H1 (cell line): ENCODE measurements around the gene NDUFA8. TPM values are rescaled to one million over a fixed set of nuclear protein-coding genes. Genes with fewer than 3 reads are reported as not detected.

Experiments used
- CTCF ChIA-PET: fragments of 300-600 bp; sonication (Branson Sonifier 250); formaldehyde crosslinking; loops from one replicate; lab custom pipeline; 2021; ENCODE audit not compliant: partially characterized antibody; lab: Charles Lee
- POLR2A ChIA-PET: fragments of 300-600 bp; sonication (Branson Sonifier 250); formaldehyde crosslinking; loops from one replicate; lab custom pipeline; 2021; ENCODE audit warnings: inconsistent platforms; ENCODE audit not compliant: partially characterized antibody; lab: Charles Lee
- DNase-seq, 2 experiments: peaks; one replicate each; pipeline versions ENCODE4 v3.0.0 to v3.0.0-alpha.2; 2010 to 2022; ENCODE audit warnings: low spot score in 2 of 2, low read depth in 1 of 2, mixed read lengths in 1 of 2
- FAIRE-seq: peaks from 2 replicates; lab custom pipeline; 2011; peaks lifted over from hg19 to GRCh38; lab: Jason Lieb, UNC
- H2AFZ ChIP-seq: 2 replicates; pipeline ENCODE4 v1.8.1; 2012; ENCODE audit warnings: low read length, inconsistent platforms
- H2AK5ac ChIP-seq: 2 replicates; pipeline ENCODE4 v1.6.1; 2013; ENCODE audit warnings: low read depth, low read length
- H2BK120ac ChIP-seq: replicated peaks from 2 replicates; pipeline ENCODE3; 2013; ENCODE audit warnings: low read depth, low read length, inconsistent platforms
- H2BK12ac ChIP-seq: 2 replicates; pipeline ENCODE4 v1.6.1; 2013; ENCODE audit warnings: low read depth, low read length
- H2BK15ac ChIP-seq: 2 replicates; pipeline ENCODE4 v1.6.1; 2013; ENCODE audit warnings: low read length
- H2BK20ac ChIP-seq: 2 replicates; pipeline ENCODE4 v1.6.1; 2013; ENCODE audit warnings: low read length
- H2BK5ac ChIP-seq: 2 replicates; pipeline ENCODE4 v1.6.1; 2013; ENCODE audit warnings: low read depth, low read length
- H3K14ac ChIP-seq: 2 replicates; pipeline ENCODE4 v1.6.1; 2013; ENCODE audit warnings: inconsistent platforms; ENCODE audit not compliant: insufficient read length
- H3K18ac ChIP-seq: 2 replicates; pipeline ENCODE4 v1.6.1; 2013; ENCODE audit warnings: low read length; ENCODE audit errors: extremely low read depth
- H3K23ac ChIP-seq: 2 replicates; pipeline ENCODE4 v1.6.1; 2013; ENCODE audit warnings: inconsistent platforms; ENCODE audit not compliant: insufficient read length
- H3K23me2 ChIP-seq: 2 replicates; pipeline ENCODE4 v1.6.1; 2013; ENCODE audit warnings: low read depth, low read length
- H3K27ac ChIP-seq: 2 replicates; pipeline ENCODE4 v1.6.1; 2011; ENCODE audit warnings: low read depth, low read length, inconsistent platforms
- H3K27me3 ChIP-seq, 4 experiments: replicated peaks in 1 of 4; 1 replicate in 1 of 4; 2 replicates in 3 of 4; pipeline versions ENCODE4 v1.6.1 to v1.8.1; 2011 to 2013; ENCODE audit warnings: low read length in 3 of 4, mild to moderate bottlenecking in 3 of 4, inconsistent platforms in 2 of 4, mixed read lengths in 2 of 4, moderate library complexity in 1 of 4; ENCODE audit not compliant: control insufficient read depth in 3 of 4, insufficient read depth in 3 of 4; ENCODE audit errors: extremely low read depth in 1 of 4
- H3K36me3 ChIP-seq, 4 experiments: 2 replicates each; pipeline versions ENCODE4 v1.6.1 to v1.8.1; 2011 to 2013; ENCODE audit warnings: mild to moderate bottlenecking in 4 of 4, low read length in 3 of 4, moderate library complexity in 2 of 4, control low read depth in 1 of 4, inconsistent platforms in 1 of 4; ENCODE audit not compliant: insufficient read depth in 4 of 4, control insufficient read depth in 2 of 4
- H3K4ac ChIP-seq: replicated peaks from 2 replicates; pipeline ENCODE3; 2013; ENCODE audit warnings: low read length, low read depth, mixed read lengths, inconsistent platforms; ENCODE audit not compliant: insufficient read length
- H3K4me1 ChIP-seq, 4 experiments: replicated peaks in 1 of 4; 1 replicate in 1 of 4; 2 replicates in 3 of 4; pipeline versions ENCODE4 v1.6.1 to v1.8.1; 2011 to 2013; ENCODE audit warnings: low read length in 3 of 4, inconsistent platforms in 2 of 4, mixed read lengths in 1 of 4; ENCODE audit not compliant: insufficient read depth in 4 of 4, control insufficient read depth in 3 of 4
- H3K4me2 ChIP-seq, 2 experiments: 2 replicates each; pipeline versions ENCODE4 v1.6.1 to v1.8.1; 2011 to 2013; ENCODE audit warnings: low read depth in 2 of 2, low read length in 2 of 2, control low read depth in 1 of 2, inconsistent platforms in 1 of 2, mild to moderate bottlenecking in 1 of 2; ENCODE audit not compliant: insufficient read depth in 1 of 2
- H3K4me3 ChIP-seq, 4 experiments: fragments of 200-600, 300-600 bp in 1 of 4; sonication (generic), shearing (Covaris generic), sonication (Bioruptor Twin) in 1 of 4; 2 replicates each; pipeline versions ENCODE4 v1.5.1 to v1.8.1; 2011 to 2016; ENCODE audit warnings: low read length in 4 of 4, low read depth in 3 of 4, control low read depth in 2 of 4, inconsistent platforms in 2 of 4, mild to moderate bottlenecking in 2 of 4, mixed read lengths in 1 of 4, moderate library complexity in 1 of 4; ENCODE audit not compliant: insufficient read depth in 2 of 4; ENCODE audit errors: extremely low read depth in 1 of 4
- H3K56ac ChIP-seq: replicated peaks from 2 replicates; pipeline ENCODE3; 2013; ENCODE audit warnings: low read depth, mild to moderate bottlenecking, mixed read lengths, low read length, inconsistent platforms; ENCODE audit not compliant: insufficient read length
- H3K79me1 ChIP-seq: 2 replicates; pipeline ENCODE4 v1.6.1; 2013; ENCODE audit warnings: low read depth, low read length, control low read depth
- H3K79me2 ChIP-seq, 2 experiments: 2 replicates each; pipeline versions ENCODE4 v1.6.1 to v1.8.1; 2012 to 2013; ENCODE audit warnings: low read length in 2 of 2, mild to moderate bottlenecking in 2 of 2, inconsistent platforms in 1 of 2; ENCODE audit not compliant: insufficient read depth in 2 of 2, control insufficient read depth in 1 of 2
- H3K9ac ChIP-seq, 4 experiments: replicated peaks in 1 of 4; 1 replicate in 1 of 4; 2 replicates in 3 of 4; pipeline versions ENCODE4 v1.6.1 to v1.8.1; 2011 to 2013; ENCODE audit warnings: low read depth in 3 of 4, low read length in 3 of 4, control low read depth in 2 of 4, mild to moderate bottlenecking in 2 of 4, moderate library complexity in 2 of 4, inconsistent platforms in 1 of 4; ENCODE audit errors: extremely low read depth in 1 of 4
- H3K9me3 ChIP-seq, 2 experiments: 2 replicates each; pipeline versions ENCODE4 v1.6.1 to v1.8.1; 2012 to 2013; ENCODE audit warnings: mild to moderate bottlenecking in 2 of 2, moderate library complexity in 2 of 2, control low read depth in 1 of 2, inconsistent platforms in 1 of 2, low read depth in 1 of 2, low read length in 1 of 2, mixed read lengths in 1 of 2; ENCODE audit not compliant: insufficient read depth in 2 of 2
- H4K20me1 ChIP-seq, 2 experiments: replicated peaks in 1 of 2; 2 replicates each; pipeline versions ENCODE3 to v1.8.1; 2011 to 2013; ENCODE audit warnings: inconsistent platforms in 2 of 2, low read length in 2 of 2, mild to moderate bottlenecking in 1 of 2; ENCODE audit not compliant: insufficient read depth in 2 of 2, control insufficient read depth in 1 of 2
- H4K5ac ChIP-seq: 2 replicates; pipeline ENCODE4 v1.6.1; 2013; ENCODE audit warnings: low read length, low read depth, mixed read lengths, inconsistent platforms; ENCODE audit not compliant: insufficient read length
- H4K8ac ChIP-seq: 2 replicates; pipeline ENCODE4 v1.8.0; 2013; ENCODE audit warnings: mild to moderate bottlenecking, moderate library complexity, low read length, inconsistent platforms; ENCODE audit not compliant: insufficient read depth; ENCODE audit errors: extremely low read depth
- H4K91ac ChIP-seq: replicated peaks from 2 replicates; pipeline ENCODE3; 2013; ENCODE audit warnings: low read length, mixed read lengths, inconsistent platforms; ENCODE audit not compliant: insufficient read length
- POLR2A ChIP-seq, 2 experiments: IDR thresholded peaks; 1 replicate in 1 of 2; 2 replicates in 1 of 2; pipeline ENCODE4 v1.6.1; 2011; ENCODE audit warnings: low read depth in 2 of 2, low read length in 2 of 2, mild to moderate bottlenecking in 2 of 2; ENCODE audit errors: control extremely low read depth in 1 of 2
- SRF ChIP-seq: IDR thresholded peaks from 2 replicates; pipeline ENCODE4 v1.6.1; 2011; ENCODE audit warnings: mild to moderate bottlenecking, low read depth, low read length, moderate library complexity
- WGBS, 2 experiments: shearing (Covaris generic) in 1 of 2; methylation state at CpG; one replicate each; pipeline versions ENCODE4 v1.1.6 to v1.1.7; 2013 to 2015; ENCODE audit warnings: low lambda C conversion rate in 2 of 2, mixed read lengths in 2 of 2, inconsistent platforms in 1 of 2, low coverage in 1 of 2, missing lambda C conversion rate in 1 of 2; ENCODE audit not compliant: insufficient replicate concordance in 2 of 2, insufficient coverage in 1 of 2, insufficient read length in 1 of 2; ENCODE audit errors: extremely low coverage in 1 of 2, missing lambda C conversion rate in 1 of 2; 5-methylcytosine and 5-hydroxymethylcytosine counted together
- polyA plus RNA-seq, 7 experiments: library from polyadenylated mRNA; depleted of rRNA in 3 of 7; stranded (reverse) in 5 of 7; unstranded in 2 of 7; fragments of >200 nt in 5 of 7; fragments of 200-250 nt in 2 of 7; gene quantifications; 1 replicate in 5 of 7; 2 replicates in 1 of 7; 4 replicates in 1 of 7; pipeline versions ENCODE4 v1.2.1 to v1.2.3, GENCODE V29; 2011 to 2013; ENCODE audit warnings: missing spikeins in 2 of 7, mixed read lengths in 2 of 7
- total RNA-seq: library from RNA; stranded (reverse); fragmentation: NEBNext Ultra II Directional; extraction: Animal tissue kit (Norgen Biotek cat#: 25700); gene quantifications from 2 replicates; pipeline ENCODE4 v1.2.1, GENCODE V29; 2021

NDUFA8 gene
- total and polyA plus RNA-seq, 2 of the 8 experiments (the other 6 are each of a cell fraction or from before 2014, with no cell fraction given) = 61.0 to 73.8 TPM

GRCh38 chr9:122140368-122141193, 19.0 kb downstream of the NDUFA8 start:
- Histone ChIP-seq H3K56ac (no peak overlapping the region), H3K23ac (no peak overlapping the region)
- POLR2A ChIA-PET = no interaction called here

More at GRCh38 chr9:122140368-122141193, 19.0 kb downstream of the NDUFA8 start:
- Histone ChIP-seq H4K91ac (no peak overlapping the region), H2AK5ac (no peak overlapping the region), H3K79me1 (no peaks in the 10 kb centered on the region), H3K18ac (no peak overlapping the region), H3K4me1 (peaks cover 0 to 4% (median 0%) of the 10 kb centered on the region in 4 experiments; a peak in 1 of 7 replicates), H2AFZ (no peak overlapping the region), H3K27me3 (no peaks in the 10 kb centered on the region), H3K79me2 (no peaks in the 10 kb centered on the region), H4K8ac (no peak overlapping the region), H3K4me2 (no peak overlapping the region), H4K5ac (no peak overlapping the region), H3K14ac (no peak overlapping the region), H2BK20ac (no peak overlapping the region), H3K36me3 (peaks cover 2 to 18% (median 5%) of the 10 kb centered on the region in 4 experiments; a peak in 5 of 8 replicates), H3K27ac (no peak overlapping the region), H3K23me2 (no peaks in the 10 kb centered on the region), H3K9ac (no peak overlapping the region), H2BK5ac (no peak overlapping the region), H4K20me1 (peaks cover 0 to 2% of the 10 kb centered on the region in 2 experiments), H2BK12ac (no peak overlapping the region), H3K4me3 (no peak overlapping the region), H3K4ac (no peak overlapping the region), H2BK15ac (no peak overlapping the region), H3K9me3 (no peaks in the 10 kb centered on the region), H2BK120ac (no peak overlapping the region)
- CTCF ChIA-PET = interaction anchor here (0.8 to 9.9 kb wide), 6 partner anchors 11 to 210 kb away, joined by 3 to 152 read pairs (median 3); no protein-coding TSS in a partner anchor
- 80% methylated on average over 8 of the region's 8 CpGs; no CpG with 5 or more reads in 1 of the 2 experiments for WGBS, 2 experiments
- FAIRE-seq (no peak), DNase-seq (no peak)
- no peak for TF ChIP-seq POLR2A (IDR thresholded peaks at IDR 0.05; ENCODE audit: control extremely low read depth in 1 of 2, low read depth in 2 of 2, low read length in 2 of 2)
- TF ChIP-seq SRF = peak; percentile 71; the same call in 1 of the 2 replicates
